ENCODE results near the gene ATP6V0E2. TPM values are rescaled to one million over a fixed set of nuclear protein-coding genes. Genes with fewer than 3 reads are reported as not detected.

ATP6V0E2 gene
- total RNA-seq, 4 donors from 2014 or later, result 1.9 to 56.7 (median 28.4) TPM

DNA sequence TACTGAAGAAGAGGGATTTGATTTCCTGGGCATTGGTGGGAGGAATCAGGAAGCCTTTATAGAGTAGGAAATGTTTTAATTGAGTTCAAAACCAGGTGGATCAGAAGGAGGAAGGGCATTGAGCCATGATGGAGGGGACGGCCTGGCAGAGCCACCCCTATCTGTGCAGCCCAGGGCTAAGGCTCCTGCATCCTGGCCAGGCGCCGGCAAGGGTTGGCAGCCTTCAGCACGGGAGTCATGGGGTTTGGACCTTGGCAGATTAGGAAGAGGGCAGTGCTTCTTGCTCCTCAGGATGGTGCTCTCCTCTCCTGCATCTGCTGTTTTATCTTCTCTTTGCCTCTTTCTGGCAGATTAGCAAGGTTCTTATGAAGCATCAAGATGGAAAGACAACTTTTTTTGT is 23.1 kb upstream of the ATP6V0E2 start:
- intact Hi-C loops (cut with DNase I; ENCODE audit: low total_unique reads) (no loop called here), in situ Hi-C loops (cut with MboI; ENCODE audit: low pct_ligation_motif_present in 1 of 4, low pct_unique_long_range_greater_than_20kb in 1 of 4, low sequenced_read_pairs in 3 of 4) (no loop called here)
- Histone ChIP-seq H3K4me1 (peaks cover 0 to 17% (median 4%) of the 10 kb centered on the region in 4 donors), H3K27me3 (no peaks in the 10 kb centered on the region), H3K4me3 (no peak overlapping the region), H3K27ac (no peak overlapping the region), H3K9me3 (no peaks in the 10 kb centered on the region), H3K36me3 (peaks cover 0 to 4% (median 0%) of the 10 kb centered on the region in 4 donors)
- no peak for TF ChIP-seq POLR2AphosphoS5 (IDR thresholded peaks at IDR 0.05)
- TF ChIP-seq POLR2A (IDR thresholded peaks at IDR 0.05), result no peak
- no peak for TF ChIP-seq EP300 (IDR thresholded peaks at IDR 0.05; ENCODE audit: low read depth)
- TF ChIP-seq, protein P1, sequence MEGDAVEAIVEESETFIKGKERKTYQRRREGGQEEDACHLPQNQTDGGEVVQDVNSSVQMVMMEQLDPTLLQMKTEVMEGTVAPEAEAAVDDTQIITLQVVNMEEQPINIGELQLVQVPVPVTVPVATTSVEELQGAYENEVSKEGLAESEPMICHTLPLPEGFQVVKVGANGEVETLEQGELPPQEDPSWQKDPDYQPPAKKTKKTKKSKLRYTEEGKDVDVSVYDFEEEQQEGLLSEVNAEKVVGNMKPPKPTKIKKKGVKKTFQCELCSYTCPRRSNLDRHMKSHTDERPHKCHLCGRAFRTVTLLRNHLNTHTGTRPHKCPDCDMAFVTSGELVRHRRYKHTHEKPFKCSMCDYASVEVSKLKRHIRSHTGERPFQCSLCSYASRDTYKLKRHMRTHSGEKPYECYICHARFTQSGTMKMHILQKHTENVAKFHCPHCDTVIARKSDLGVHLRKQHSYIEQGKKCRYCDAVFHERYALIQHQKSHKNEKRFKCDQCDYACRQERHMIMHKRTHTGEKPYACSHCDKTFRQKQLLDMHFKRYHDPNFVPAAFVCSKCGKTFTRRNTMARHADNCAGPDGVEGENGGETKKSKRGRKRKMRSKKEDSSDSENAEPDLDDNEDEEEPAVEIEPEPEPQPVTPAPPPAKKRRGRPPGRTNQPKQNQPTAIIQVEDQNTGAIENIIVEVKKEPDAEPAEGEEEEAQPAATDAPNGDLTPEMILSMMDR (IDR thresholded peaks at IDR 0.05), result no peak
- 83 to 100% methylated on average over 1 to 4 of the region's 4 CpGs for WGBS, 2 donors (ENCODE audit: low coverage in 1 of 2)
- no peak for DNase-seq

DNA sequence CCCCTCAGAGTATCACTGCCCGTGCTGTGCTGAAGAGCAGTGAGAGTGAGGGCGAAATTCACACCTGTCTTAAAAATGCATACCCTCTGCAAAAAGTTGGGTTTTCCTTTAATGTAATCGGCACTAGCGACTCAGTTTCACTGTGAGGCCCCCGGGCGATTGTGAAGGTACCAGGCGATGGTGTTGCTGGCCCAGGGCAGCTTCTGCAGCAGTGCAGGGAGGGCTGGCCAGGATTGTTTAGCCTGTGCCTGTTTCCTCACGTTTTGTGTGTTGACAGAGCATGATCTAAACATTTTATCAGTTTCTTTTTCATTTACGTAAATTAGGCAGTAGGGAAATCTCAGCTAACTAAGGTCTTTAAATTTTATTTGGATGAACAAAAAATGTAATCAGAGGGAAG is 22.3 kb upstream of the ATP6V0E2 start:
- in situ Hi-C loops (cut with MboI; ENCODE audit: low pct_ligation_motif_present in 1 of 4, low pct_unique_long_range_greater_than_20kb in 1 of 4, low sequenced_read_pairs in 3 of 4), result no loop called here

DNA sequence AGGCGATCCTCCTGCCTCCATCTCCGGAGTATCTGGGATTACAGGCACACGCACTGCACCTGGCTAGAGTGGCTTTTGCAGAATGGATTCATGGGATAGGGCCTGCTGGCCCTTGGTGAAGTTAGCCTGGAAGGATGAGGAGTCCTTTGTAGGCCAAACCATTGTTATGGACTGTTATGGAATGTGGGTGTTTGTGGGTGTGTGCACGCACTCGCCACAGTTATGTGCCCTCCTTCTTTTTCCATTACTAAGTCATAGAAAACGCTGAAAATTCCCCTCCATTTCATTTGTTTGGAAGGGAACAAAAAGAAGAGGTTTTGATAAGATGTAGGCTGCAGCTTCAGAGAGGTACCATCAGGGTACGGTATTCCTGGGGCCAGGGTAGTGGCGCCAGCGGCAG is 20.6 kb upstream of the ATP6V0E2 start:
- peaks cover 0 to 20% (median 4%) of the 10 kb centered on the region in 4 donors for H3K4me1 ChIP-seq
- no peak overlapping the region for H3K4me3 ChIP-seq
- intact Hi-C loops (cut with DNase I; ENCODE audit: low total_unique reads) (no loop called here), in situ Hi-C loops (cut with MboI; ENCODE audit: low pct_ligation_motif_present in 1 of 4, low pct_unique_long_range_greater_than_20kb in 1 of 4, low sequenced_read_pairs in 3 of 4) (no loop called here)
- WGBS, 2 donors (ENCODE audit: low coverage in 1 of 2), result 60 to 95% methylated on average over 1 to 9 of the region's 9 CpGs
- no peak for DNase-seq
- no peaks in the 10 kb centered on the region for H3K27me3 ChIP-seq
- no peaks in the 10 kb centered on the region for H3K36me3 ChIP-seq
- H3K9me3 ChIP-seq, result no peaks in the 10 kb centered on the region
- TF ChIP-seq POLR2A (IDR thresholded peaks at IDR 0.05), result no peak
- TF ChIP-seq POLR2AphosphoS5 (IDR thresholded peaks at IDR 0.05), result no peak
- no peak for TF ChIP-seq EP300 (IDR thresholded peaks at IDR 0.05; ENCODE audit: low read depth)
- no peak overlapping the region for H3K27ac ChIP-seq

More for the DNA sequence above, 22.3 kb upstream of the ATP6V0E2 start:
- no peak for TF ChIP-seq POLR2A (IDR thresholded peaks at IDR 0.05)
- no peak for TF ChIP-seq EP300 (IDR thresholded peaks at IDR 0.05; ENCODE audit: low read depth)
- TF ChIP-seq, protein P1 (IDR thresholded peaks at IDR 0.05), result no peak
- no peak for TF ChIP-seq POLR2AphosphoS5 (IDR thresholded peaks at IDR 0.05)
- H3K4me1 ChIP-seq, result peaks cover 0 to 20% (median 4%) of the 10 kb centered on the region in 4 donors
- no peak for DNase-seq
- H3K9me3 ChIP-seq, result no peaks in the 10 kb centered on the region
- no peaks in the 10 kb centered on the region for H3K27me3 ChIP-seq
- H3K4me3 ChIP-seq, result no peak overlapping the region
- H3K27ac ChIP-seq, result no peak overlapping the region
- WGBS, 2 donors (ENCODE audit: low coverage in 1 of 2), result 87 to 91% methylated on average over 3 to 9 of the region's 9 CpGs
- H3K36me3 ChIP-seq, result peaks cover 0 to 4% (median 0%) of the 10 kb centered on the region in 4 donors
- intact Hi-C loops (cut with DNase I; ENCODE audit: low total_unique reads), result no loop called here

DNA sequence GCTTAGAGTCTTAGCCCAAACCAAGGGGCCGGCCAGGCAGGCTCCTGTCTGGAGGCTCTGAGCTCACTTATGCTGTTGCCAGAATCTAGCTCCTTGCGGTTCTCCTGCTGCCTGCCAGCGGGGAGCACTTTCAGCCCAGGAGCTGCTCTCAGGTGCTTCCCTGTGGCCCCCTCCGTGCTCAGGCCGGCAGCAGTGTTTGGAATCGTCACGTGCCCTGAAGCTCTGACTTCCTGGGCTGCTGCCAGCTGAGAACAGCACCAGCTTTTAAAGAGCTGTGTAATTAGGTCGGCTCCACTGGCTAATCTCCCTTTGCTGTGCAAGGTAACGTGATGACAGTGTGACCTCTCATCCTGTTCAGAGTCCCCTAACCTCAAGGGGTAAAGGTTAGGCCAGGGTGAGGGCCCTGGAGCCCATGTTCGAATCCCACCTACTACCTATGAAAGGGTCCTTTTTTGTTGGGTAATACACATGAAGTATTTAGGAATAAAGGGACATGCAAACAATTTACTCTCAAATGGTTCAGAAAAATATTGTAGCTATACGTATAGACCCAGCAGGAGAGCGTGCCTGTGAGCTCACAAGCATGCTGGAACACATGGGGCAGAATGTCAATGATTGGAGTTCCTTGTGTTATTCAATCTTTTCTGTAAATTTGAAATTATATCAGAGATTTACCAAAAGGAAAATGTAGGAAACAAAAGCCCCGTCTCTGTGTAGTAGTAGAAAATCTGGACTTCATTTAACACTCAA is 19.0 kb upstream of the ATP6V0E2 start:
- TF ChIP-seq POLR2A (IDR thresholded peaks at IDR 0.05) (no peak), EP300 (IDR thresholded peaks at IDR 0.05; ENCODE audit: low read depth) (no peak), POLR2AphosphoS5 (IDR thresholded peaks at IDR 0.05) (no peak)
- TF ChIP-seq, protein P1 (IDR thresholded peaks at IDR 0.05), result no peak
- intact Hi-C loops (cut with DNase I; ENCODE audit: low total_unique reads) (no loop called here), in situ Hi-C loops (cut with MboI; ENCODE audit: low pct_ligation_motif_present in 1 of 4, low pct_unique_long_range_greater_than_20kb in 1 of 4, low sequenced_read_pairs in 3 of 4) (no loop called here)
- DNase-seq, result peak; percentile 71
- Histone ChIP-seq H3K27me3 (no peaks in the 10 kb centered on the region), H3K27ac (no peak overlapping the region), H3K9me3 (no peaks in the 10 kb centered on the region), H3K36me3 (no peaks in the 10 kb centered on the region), H3K4me1 (peaks cover 0 to 20% (median 4%) of the 10 kb centered on the region in 4 donors), H3K4me3 (no peak overlapping the region)
- 40 to 47% methylated on average over 5 to 12 of the region's 13 CpGs for WGBS, 2 donors (ENCODE audit: low coverage in 1 of 2)

Data from transverse colon (tissue), 4 donors.